IPS-15b (cell line): ENCODE data around the gene PAQR8.

Source experiments
- H3K27me3 ChIP-seq: one replicate; pipeline ENCODE4 v1.6.1; 2013; ENCODE audit warnings: low read length; ENCODE audit not compliant: control insufficient read depth, insufficient read depth
- H3K36me3 ChIP-seq: one replicate; pipeline ENCODE4 v1.6.1; 2013; ENCODE audit warnings: low read length; ENCODE audit not compliant: control insufficient read depth, insufficient read depth
- H3K4me1 ChIP-seq: one replicate; pipeline ENCODE4 v1.6.1; 2013; ENCODE audit warnings: mild to moderate bottlenecking, low read length; ENCODE audit not compliant: control insufficient read depth, insufficient read depth
- H3K4me3 ChIP-seq: one replicate; pipeline ENCODE4 v1.5.1; 2013; ENCODE audit warnings: low read depth, low read length
- H3K9ac ChIP-seq: one replicate; pipeline ENCODE4 v1.6.1; 2013; ENCODE audit warnings: low read depth, mild to moderate bottlenecking, low read length
- H3K9me3 ChIP-seq: one replicate; pipeline ENCODE4 v1.6.1; 2013; ENCODE audit warnings: mild to moderate bottlenecking, low read length; ENCODE audit not compliant: control insufficient read depth, insufficient read depth

The PAQR8 gene

GRCh38 chr6:52400313-52401041 is 38.5 kb downstream of the PAQR8 start:
- H3K4me1 ChIP-seq: peaks cover 5% of the 10 kb centered on the region
- no peak overlapping the region for H3K4me3 ChIP-seq
- H3K9ac ChIP-seq: no peak overlapping the region
- no peaks in the 10 kb centered on the region for H3K27me3 ChIP-seq
- peaks cover 3% of the 10 kb centered on the region for H3K36me3 ChIP-seq
- no peaks in the 10 kb centered on the region for H3K9me3 ChIP-seq

- Histone ChIP-seq H3K4me1 (peaks cover 5% of the 10 kb centered on the region), H3K36me3 (peaks cover 3% of the 10 kb centered on the region), H3K4me3 (no peak overlapping the region), H3K9me3 (no peaks in the 10 kb centered on the region), H3K27me3 (no peaks in the 10 kb centered on the region), H3K9ac (no peak overlapping the region)
Measured at GRCh38 chr6:52403086-52403485, 41.1 kb downstream of the PAQR8 start.

- H3K9ac ChIP-seq: no peak overlapping the region
- H3K27me3 ChIP-seq: no peaks in the 10 kb centered on the region
- H3K4me1 ChIP-seq: peaks cover 5% of the 10 kb centered on the region
- no peaks in the 10 kb centered on the region for H3K9me3 ChIP-seq
- H3K4me3 ChIP-seq: no peak overlapping the region
- H3K36me3 ChIP-seq: peaks cover 3% of the 10 kb centered on the region
Measured at GRCh38 chr6:52403627-52404026, 41.7 kb downstream of the PAQR8 start.

GRCh38 chr6:52405243-52405642 is 43.3 kb downstream of the PAQR8 start:
- Histone ChIP-seq H3K4me3 (no peak overlapping the region), H3K4me1 (peaks cover 1% of the 10 kb centered on the region), H3K36me3 (peaks cover 3% of the 10 kb centered on the region), H3K27me3 (no peaks in the 10 kb centered on the region), H3K9ac (no peak overlapping the region), H3K9me3 (no peaks in the 10 kb centered on the region)

- Histone ChIP-seq H3K36me3 (peaks cover 3% of the 10 kb centered on the region), H3K4me3 (no peak overlapping the region), H3K4me1 (no peaks in the 10 kb centered on the region), H3K9ac (no peak overlapping the region), H3K9me3 (no peaks in the 10 kb centered on the region), H3K27me3 (no peaks in the 10 kb centered on the region)
Measured at GRCh38 chr6:52407467-52407866, 45.5 kb downstream of the PAQR8 start.

- Histone ChIP-seq H3K9ac (no peak overlapping the region), H3K27me3 (no peaks in the 10 kb centered on the region), H3K36me3 (no peaks in the 10 kb centered on the region), H3K4me3 (no peak overlapping the region), H3K4me1 (no peaks in the 10 kb centered on the region), H3K9me3 (no peaks in the 10 kb centered on the region)
Measured at GRCh38 chr6:52409499-52409898, 47.5 kb downstream of the PAQR8 start.

GRCh38 chr6:52410979-52411378 is 49.0 kb downstream of the PAQR8 start:
- no peak overlapping the region for H3K4me3 ChIP-seq
- H3K27me3 ChIP-seq: no peaks in the 10 kb centered on the region
- H3K4me1 ChIP-seq: no peaks in the 10 kb centered on the region
- no peak overlapping the region for H3K9ac ChIP-seq
- H3K9me3 ChIP-seq: no peaks in the 10 kb centered on the region
- no peaks in the 10 kb centered on the region for H3K36me3 ChIP-seq

GRCh38 chr6:52411911-52412310 is 50.0 kb downstream of the PAQR8 start:
- Histone ChIP-seq H3K9me3 (no peaks in the 10 kb centered on the region), H3K9ac (no peak overlapping the region), H3K36me3 (no peaks in the 10 kb centered on the region), H3K4me3 (no peak overlapping the region), H3K4me1 (no peaks in the 10 kb centered on the region), H3K27me3 (no peaks in the 10 kb centered on the region)

GRCh38 chr6:52415333-52415732 is 53.4 kb downstream of the PAQR8 start:
- Histone ChIP-seq H3K9ac (no peak overlapping the region), H3K27me3 (no peaks in the 10 kb centered on the region)

GRCh38 chr6:52415917-52416628 is 54.1 kb downstream of the PAQR8 start:
- Histone ChIP-seq H3K36me3 (no peaks in the 10 kb centered on the region), H3K9ac (no peak overlapping the region), H3K9me3 (no peaks in the 10 kb centered on the region), H3K27me3 (no peaks in the 10 kb centered on the region), H3K4me3 (no peak overlapping the region), H3K4me1 (peaks cover 2% of the 10 kb centered on the region)

More at GRCh38 chr6:52415333-52415732, 53.4 kb downstream of the PAQR8 start:
- Histone ChIP-seq H3K4me1 (peaks cover 2% of the 10 kb centered on the region), H3K36me3 (no peaks in the 10 kb centered on the region), H3K4me3 (no peak overlapping the region), H3K9me3 (no peaks in the 10 kb centered on the region)

GRCh38 chr6:52416629-52417151 is 54.7 kb downstream of the PAQR8 start:
- no peak overlapping the region for H3K4me3 ChIP-seq
- H3K9me3 ChIP-seq: no peaks in the 10 kb centered on the region
- H3K4me1 ChIP-seq: peaks cover 2% of the 10 kb centered on the region
- no peak overlapping the region for H3K9ac ChIP-seq
- H3K27me3 ChIP-seq: no peaks in the 10 kb centered on the region
- H3K36me3 ChIP-seq: no peaks in the 10 kb centered on the region

- no peaks in the 10 kb centered on the region for H3K9me3 ChIP-seq
- H3K27me3 ChIP-seq: no peaks in the 10 kb centered on the region
- peaks cover 2% of the 10 kb centered on the region for H3K4me1 ChIP-seq
- no peaks in the 10 kb centered on the region for H3K36me3 ChIP-seq
- no peak overlapping the region for H3K4me3 ChIP-seq
- H3K9ac ChIP-seq: no peak overlapping the region
Measured at GRCh38 chr6:52417675-52418111, 55.7 kb downstream of the PAQR8 start.
